ENCODE data around the gene FSHR. TPM values are rescaled to one million over a fixed set of nuclear protein-coding genes. Genes with fewer than 3 reads are reported as not detected.

The FSHR gene
- total and polyA plus RNA-seq, 2 donors = not detected

GRCh38 chr2:49044350-49045079 lies 109.8 kb downstream of the FSHR start:
- Histone ChIP-seq H3K27me3 (ENCODE audit: control insufficient read depth in 2 of 2, insufficient read depth in 1 of 2, low read length in 1 of 2) (no peaks in the 10 kb centered on the region), H3K36me3 (ENCODE audit: control insufficient read depth in 2 of 2, insufficient read depth in 2 of 2, low read length in 1 of 2) (no peaks in the 10 kb centered on the region), H3K27ac (ENCODE audit: low read depth in 1 of 2, low read length in 1 of 2) (no peak overlapping the region), H3K4me1 (ENCODE audit: control insufficient read depth in 2 of 2, insufficient read depth in 2 of 2, low read length in 2 of 2) (no peaks in the 10 kb centered on the region), H3K4me3 (ENCODE audit: low read length in 2 of 2) (no peak overlapping the region), H3K9me3 (ENCODE audit: control insufficient read depth in 2 of 2, insufficient read depth in 1 of 2, low read length in 1 of 2) (no peaks in the 10 kb centered on the region)
- no peak for DNase-seq (ENCODE audit: low read depth in 6 of 9, low spot score in 9 of 9)
- 26% methylated on average over 1 of the region's 1 CpG for WGBS

DNA sequence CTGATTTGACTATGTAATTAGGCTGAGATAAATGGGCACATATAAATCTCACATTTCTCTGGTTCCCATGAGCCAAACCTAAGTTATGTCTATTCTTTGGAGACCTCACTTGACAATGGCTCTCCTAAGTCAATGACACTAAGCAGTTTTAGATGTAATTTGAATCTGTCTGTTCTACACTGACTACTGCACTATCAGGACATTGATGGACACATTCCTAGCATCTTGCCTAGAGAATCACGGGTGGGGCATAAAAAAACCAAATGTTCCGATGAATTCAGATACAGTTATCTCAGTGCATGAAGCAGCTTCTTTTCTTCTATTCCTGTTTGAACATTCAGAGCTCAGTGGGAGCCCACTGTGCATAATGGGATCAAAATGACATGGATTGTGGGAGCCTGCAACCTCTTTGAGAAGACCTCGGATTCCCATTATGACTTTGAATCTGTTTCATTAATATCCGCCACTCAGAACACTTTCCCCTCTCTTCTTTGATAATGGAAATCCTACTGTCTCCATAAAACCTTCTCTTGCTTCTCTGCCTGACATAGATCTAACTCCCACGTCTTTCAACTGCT lies 110.8 kb downstream of the FSHR start:
- Histone ChIP-seq H3K27me3 (ENCODE audit: control insufficient read depth in 2 of 2, insufficient read depth in 1 of 2, low read length in 1 of 2) (no peaks in the 10 kb centered on the region), H3K27ac (ENCODE audit: low read depth in 1 of 2, low read length in 1 of 2) (no peak overlapping the region), H3K4me3 (ENCODE audit: low read length in 2 of 2) (no peak overlapping the region), H3K9me3 (ENCODE audit: control insufficient read depth in 2 of 2, insufficient read depth in 1 of 2, low read length in 1 of 2) (no peaks in the 10 kb centered on the region), H3K4me1 (ENCODE audit: control insufficient read depth in 2 of 2, insufficient read depth in 2 of 2, low read length in 2 of 2) (no peaks in the 10 kb centered on the region), H3K36me3 (ENCODE audit: control insufficient read depth in 2 of 2, insufficient read depth in 2 of 2, low read length in 1 of 2) (no peaks in the 10 kb centered on the region)
- 91% methylated on average over 5 of the region's 5 CpGs for WGBS
- DNase-seq (ENCODE audit: low read depth in 6 of 9, low spot score in 9 of 9) = no peak

DNA sequence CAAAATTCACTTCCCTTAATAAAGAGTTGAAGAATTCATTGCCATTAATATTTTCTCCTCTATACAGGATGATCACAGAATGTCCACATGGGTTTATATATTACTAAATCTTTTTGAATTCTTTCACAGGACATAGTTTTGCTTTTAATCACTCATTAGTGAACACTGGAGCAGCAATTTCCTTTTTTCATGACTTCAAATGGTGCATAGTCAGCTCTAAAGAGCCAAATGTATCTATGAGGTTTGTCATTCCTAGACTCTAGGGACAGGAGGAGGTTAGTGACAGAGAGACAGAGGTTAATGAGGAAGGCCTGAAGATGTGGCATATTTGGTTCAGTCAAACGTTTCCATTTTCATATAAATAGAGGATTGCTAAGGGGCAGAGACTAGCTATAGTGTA lies 111.8 kb downstream of the FSHR start:
- WGBS = 76% methylated on average over 1 of the region's 1 CpG
- no peaks in the 10 kb centered on the region for H3K27me3 ChIP-seq (ENCODE audit: control insufficient read depth in 2 of 2, insufficient read depth in 1 of 2, low read length in 1 of 2)
- H3K4me3 ChIP-seq (ENCODE audit: low read length in 2 of 2) = no peak overlapping the region

DNA sequence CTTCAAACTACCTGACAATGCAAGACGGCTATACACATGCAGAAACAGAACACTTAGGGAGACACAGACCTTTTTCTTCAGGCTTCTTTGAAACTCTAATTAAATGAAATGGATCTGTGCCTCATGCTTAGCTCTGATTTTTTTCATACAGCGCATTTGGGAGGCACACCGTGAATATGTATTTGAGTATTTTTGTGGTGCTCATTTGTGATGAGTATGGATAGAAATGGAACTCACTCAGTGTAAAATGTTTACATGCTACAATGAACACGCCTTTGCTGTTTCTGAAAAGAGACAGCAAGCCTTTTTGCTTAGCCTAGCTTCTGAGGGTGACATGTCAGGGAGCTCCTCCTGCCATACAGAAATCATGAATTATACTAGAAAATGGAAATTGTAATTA lies 113.3 kb downstream of the FSHR start:
- Histone ChIP-seq H3K36me3 (ENCODE audit: control insufficient read depth in 2 of 2, insufficient read depth in 2 of 2, low read length in 1 of 2) (no peaks in the 10 kb centered on the region), H3K27me3 (ENCODE audit: control insufficient read depth in 2 of 2, insufficient read depth in 1 of 2, low read length in 1 of 2) (no peaks in the 10 kb centered on the region), H3K27ac (ENCODE audit: low read depth in 1 of 2, low read length in 1 of 2) (no peak overlapping the region), H3K4me3 (ENCODE audit: low read length in 2 of 2) (no peak overlapping the region), H3K4me1 (ENCODE audit: control insufficient read depth in 2 of 2, insufficient read depth in 2 of 2, low read length in 2 of 2) (no peaks in the 10 kb centered on the region), H3K9me3 (ENCODE audit: control insufficient read depth in 2 of 2, insufficient read depth in 1 of 2, low read length in 1 of 2) (no peaks in the 10 kb centered on the region)
- DNase-seq (ENCODE audit: low read depth in 6 of 9, low spot score in 9 of 9) = no peak
- 94% methylated on average over 4 of the region's 4 CpGs for WGBS

More for the DNA sequence above, 111.8 kb downstream of the FSHR start:
- Histone ChIP-seq H3K4me1 (ENCODE audit: control insufficient read depth in 2 of 2, insufficient read depth in 2 of 2, low read length in 2 of 2) (no peaks in the 10 kb centered on the region), H3K36me3 (ENCODE audit: control insufficient read depth in 2 of 2, insufficient read depth in 2 of 2, low read length in 1 of 2) (no peaks in the 10 kb centered on the region), H3K9me3 (ENCODE audit: control insufficient read depth in 2 of 2, insufficient read depth in 1 of 2, low read length in 1 of 2) (no peaks in the 10 kb centered on the region), H3K27ac (ENCODE audit: low read depth in 1 of 2, low read length in 1 of 2) (no peak overlapping the region)
- no peak for DNase-seq (ENCODE audit: low read depth in 6 of 9, low spot score in 9 of 9)

GRCh38 chr2:49037197-49037596 lies 117.1 kb downstream of the FSHR start:
- no peaks in the 10 kb centered on the region for H3K27me3 ChIP-seq (ENCODE audit: control insufficient read depth in 2 of 2, insufficient read depth in 1 of 2, low read length in 1 of 2)
- no peak for DNase-seq (ENCODE audit: low read depth in 6 of 9, low spot score in 9 of 9)
- no peaks in the 10 kb centered on the region for H3K36me3 ChIP-seq (ENCODE audit: control insufficient read depth in 2 of 2, insufficient read depth in 2 of 2, low read length in 1 of 2)
- H3K4me1 ChIP-seq (ENCODE audit: control insufficient read depth in 2 of 2, insufficient read depth in 2 of 2, low read length in 2 of 2) = no peaks in the 10 kb centered on the region
- no peaks in the 10 kb centered on the region for H3K9me3 ChIP-seq (ENCODE audit: control insufficient read depth in 2 of 2, insufficient read depth in 1 of 2, low read length in 1 of 2)
- H3K4me3 ChIP-seq (ENCODE audit: low read length in 2 of 2) = no peak overlapping the region
- no peak overlapping the region for H3K27ac ChIP-seq (ENCODE audit: low read depth in 1 of 2, low read length in 1 of 2)

DNA sequence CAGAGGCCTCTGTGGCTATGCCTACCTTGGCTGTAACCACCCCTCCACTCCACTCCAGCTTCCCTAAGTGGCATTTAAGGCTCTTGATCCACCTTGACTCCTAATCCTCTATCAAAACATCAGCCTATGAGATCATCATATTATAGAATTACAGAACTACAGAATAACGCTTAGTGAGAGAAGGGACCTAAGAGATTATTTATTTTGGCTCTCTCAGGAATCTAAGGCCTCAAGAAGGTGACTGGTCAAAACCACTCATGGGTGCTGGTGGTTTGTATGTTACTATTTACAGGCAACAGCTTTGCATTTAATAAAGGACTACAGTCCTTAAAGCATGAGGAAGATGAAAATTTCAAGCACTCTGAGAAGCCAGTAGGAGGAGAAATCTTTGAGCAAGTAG lies 118.8 kb downstream of the FSHR start:
- Histone ChIP-seq H3K4me1 (ENCODE audit: control insufficient read depth in 2 of 2, insufficient read depth in 2 of 2, low read length in 2 of 2) (no peaks in the 10 kb centered on the region), H3K9me3 (ENCODE audit: control insufficient read depth in 2 of 2, insufficient read depth in 1 of 2, low read length in 1 of 2) (no peaks in the 10 kb centered on the region), H3K27ac (ENCODE audit: low read depth in 1 of 2, low read length in 1 of 2) (no peak overlapping the region), H3K27me3 (ENCODE audit: control insufficient read depth in 2 of 2, insufficient read depth in 1 of 2, low read length in 1 of 2) (no peaks in the 10 kb centered on the region), H3K36me3 (ENCODE audit: control insufficient read depth in 2 of 2, insufficient read depth in 2 of 2, low read length in 1 of 2) (no peaks in the 10 kb centered on the region), H3K4me3 (ENCODE audit: low read length in 2 of 2) (no peak overlapping the region)
- no peak for DNase-seq (ENCODE audit: low read depth in 6 of 9, low spot score in 9 of 9)
- 92% methylated on average over 1 of the region's 1 CpG for WGBS

- Histone ChIP-seq H3K27me3 (ENCODE audit: control insufficient read depth in 2 of 2, insufficient read depth in 1 of 2, low read length in 1 of 2) (no peaks in the 10 kb centered on the region), H3K4me3 (ENCODE audit: low read length in 2 of 2) (no peak overlapping the region), H3K4me1 (ENCODE audit: control insufficient read depth in 2 of 2, insufficient read depth in 2 of 2, low read length in 2 of 2) (no peaks in the 10 kb centered on the region), H3K9me3 (ENCODE audit: control insufficient read depth in 2 of 2, insufficient read depth in 1 of 2, low read length in 1 of 2) (no peaks in the 10 kb centered on the region), H3K27ac (ENCODE audit: low read depth in 1 of 2, low read length in 1 of 2) (no peak overlapping the region), H3K36me3 (ENCODE audit: control insufficient read depth in 2 of 2, insufficient read depth in 2 of 2, low read length in 1 of 2) (no peaks in the 10 kb centered on the region)
- 83% methylated on average over 4 of the region's 4 CpGs for WGBS
- DNase-seq (ENCODE audit: low read depth in 6 of 9, low spot score in 9 of 9) = no peak
Observed at GRCh38 chr2:49033394-49034185, 120.7 kb downstream of the FSHR start.

- no peak overlapping the region for H3K27ac ChIP-seq (ENCODE audit: low read depth in 1 of 2, low read length in 1 of 2)
- no peaks in the 10 kb centered on the region for H3K36me3 ChIP-seq (ENCODE audit: control insufficient read depth in 2 of 2, insufficient read depth in 2 of 2, low read length in 1 of 2)
- H3K9me3 ChIP-seq (ENCODE audit: control insufficient read depth in 2 of 2, insufficient read depth in 1 of 2, low read length in 1 of 2) = no peaks in the 10 kb centered on the region
- no peak overlapping the region for H3K4me3 ChIP-seq (ENCODE audit: low read length in 2 of 2)
- H3K27me3 ChIP-seq (ENCODE audit: control insufficient read depth in 2 of 2, insufficient read depth in 1 of 2, low read length in 1 of 2) = no peaks in the 10 kb centered on the region
- no peaks in the 10 kb centered on the region for H3K4me1 ChIP-seq (ENCODE audit: control insufficient read depth in 2 of 2, insufficient read depth in 2 of 2, low read length in 2 of 2)
- 80% methylated on average over 1 of the region's 1 CpG for WGBS
- DNase-seq (ENCODE audit: low read depth in 6 of 9, low spot score in 9 of 9) = no peak
Observed at GRCh38 chr2:49032936-49033335, 121.4 kb downstream of the FSHR start.

GRCh38 chr2:49032126-49032525 lies 122.2 kb downstream of the FSHR start:
- Histone ChIP-seq H3K4me1 (ENCODE audit: control insufficient read depth in 2 of 2, insufficient read depth in 2 of 2, low read length in 2 of 2) (no peaks in the 10 kb centered on the region), H3K27ac (ENCODE audit: low read depth in 1 of 2, low read length in 1 of 2) (no peak overlapping the region), H3K4me3 (ENCODE audit: low read length in 2 of 2) (no peak overlapping the region), H3K9me3 (ENCODE audit: control insufficient read depth in 2 of 2, insufficient read depth in 1 of 2, low read length in 1 of 2) (no peaks in the 10 kb centered on the region), H3K27me3 (ENCODE audit: control insufficient read depth in 2 of 2, insufficient read depth in 1 of 2, low read length in 1 of 2) (no peaks in the 10 kb centered on the region), H3K36me3 (ENCODE audit: control insufficient read depth in 2 of 2, insufficient read depth in 2 of 2, low read length in 1 of 2) (no peaks in the 10 kb centered on the region)
- no peak for DNase-seq (ENCODE audit: low read depth in 6 of 9, low spot score in 9 of 9)
- whole genome bisulfite sequencing = 97% methylated on average over 1 of the region's 1 CpG
